ENCODE data around the gene SLC2A4RG.

Gene SLC2A4RG, protein sequence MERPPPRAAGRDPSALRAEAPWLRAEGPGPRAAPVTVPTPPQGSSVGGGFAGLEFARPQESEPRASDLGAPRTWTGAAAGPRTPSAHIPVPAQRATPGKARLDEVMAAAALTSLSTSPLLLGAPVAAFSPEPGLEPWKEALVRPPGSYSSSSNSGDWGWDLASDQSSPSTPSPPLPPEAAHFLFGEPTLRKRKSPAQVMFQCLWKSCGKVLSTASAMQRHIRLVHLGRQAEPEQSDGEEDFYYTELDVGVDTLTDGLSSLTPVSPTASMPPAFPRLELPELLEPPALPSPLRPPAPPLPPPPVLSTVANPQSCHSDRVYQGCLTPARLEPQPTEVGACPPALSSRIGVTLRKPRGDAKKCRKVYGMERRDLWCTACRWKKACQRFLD

DNA sequence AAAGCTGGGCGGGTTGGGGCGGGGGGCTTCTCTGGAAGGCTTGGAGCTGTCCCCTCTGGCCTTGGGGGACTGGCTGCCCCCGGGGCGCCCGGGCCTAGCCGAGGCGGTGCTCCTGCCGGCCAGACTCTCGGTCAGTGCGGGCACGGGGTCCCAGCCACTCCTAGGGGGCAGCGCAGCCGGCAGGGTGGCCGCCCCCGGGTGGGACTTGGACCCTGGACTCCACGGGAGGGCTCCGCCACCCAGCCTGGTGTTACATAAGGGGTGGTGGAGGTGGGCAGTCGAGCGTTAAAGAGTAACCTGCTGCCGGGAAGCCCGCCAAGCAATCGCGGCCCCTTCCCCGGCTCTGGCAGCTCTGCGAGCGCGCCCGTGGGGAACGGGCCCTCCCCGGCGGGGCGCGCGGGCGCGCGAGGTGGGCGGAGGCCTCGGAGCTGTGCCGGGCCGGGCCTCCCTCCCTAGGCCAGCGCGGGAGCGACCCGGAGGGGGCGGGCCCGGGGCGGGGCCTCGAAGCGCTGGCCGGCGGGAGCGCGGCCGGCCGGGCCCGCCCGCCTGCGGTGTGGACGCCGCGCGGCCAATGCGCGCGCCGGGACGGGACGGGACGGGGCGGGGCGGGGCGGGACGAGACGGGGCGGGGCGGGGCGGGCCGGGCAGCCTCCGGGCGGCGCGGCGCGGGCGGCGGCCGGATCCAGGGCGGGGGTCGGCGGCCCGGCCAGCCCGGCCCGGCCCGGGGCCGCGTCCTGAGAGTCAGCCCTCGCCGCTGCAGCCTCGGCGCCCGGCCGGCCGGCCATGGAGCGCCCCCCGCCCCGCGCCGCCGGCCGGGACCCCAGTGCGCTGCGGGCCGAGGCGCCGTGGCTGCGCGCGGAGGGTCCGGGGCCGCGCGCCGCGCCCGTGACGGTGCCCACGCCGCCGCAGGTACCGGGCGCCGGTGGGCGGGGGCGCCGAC lies at the start of gene SLC2A4RG:
SLC2A4RG (plus strand) TSS at position 647 of the 940 bp plus-strand sequence; CDS start at position 784, 137 bp downstream.
- peak; percentile 67 to 76 for DNase-seq

DNA sequence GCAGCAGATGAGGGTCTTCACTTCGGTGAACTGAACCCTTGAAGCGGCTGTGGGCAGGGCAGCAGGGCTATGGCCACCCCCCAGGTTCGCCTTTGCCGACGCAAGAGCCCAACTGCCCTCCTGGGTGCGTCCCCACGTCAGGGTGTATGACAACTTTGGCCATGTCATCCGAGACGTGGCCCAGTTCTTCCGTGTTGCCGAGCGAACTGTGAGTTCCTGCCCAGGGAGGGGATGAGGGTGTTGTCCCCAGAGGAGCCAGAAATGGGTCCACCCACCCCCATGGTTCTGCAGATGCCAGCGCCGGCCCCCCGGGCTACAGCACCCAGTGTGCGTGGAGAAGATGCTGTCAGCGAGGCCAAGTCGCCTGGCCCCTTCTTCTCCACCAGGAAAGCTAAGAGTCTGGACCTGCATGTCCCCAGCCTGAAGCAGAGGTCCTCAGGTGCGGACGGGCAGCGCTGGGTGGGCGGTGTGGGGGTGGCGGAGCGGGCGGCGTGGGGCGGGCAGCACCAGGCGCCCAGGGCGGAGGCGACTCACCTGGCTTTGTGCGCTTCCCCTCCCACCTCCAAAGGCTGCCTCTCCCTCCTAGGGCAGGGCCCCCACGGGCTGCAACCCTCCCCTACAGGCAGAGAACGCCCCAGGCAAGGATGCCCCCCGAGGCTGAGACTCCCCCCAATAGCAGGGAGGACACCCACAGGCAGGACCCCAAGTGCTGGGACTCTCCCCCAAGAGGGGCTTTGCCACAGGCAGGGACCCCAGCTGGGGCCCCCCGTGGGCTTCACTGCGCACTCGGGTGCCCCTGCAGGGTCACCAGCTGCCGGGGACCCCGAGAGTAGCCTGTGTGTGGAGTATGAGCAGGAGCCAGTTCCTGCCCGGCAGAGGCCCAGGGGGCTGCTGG lies 49.3 kb upstream of the SLC2A4RG start:
- no peak for DNase-seq

DNA sequence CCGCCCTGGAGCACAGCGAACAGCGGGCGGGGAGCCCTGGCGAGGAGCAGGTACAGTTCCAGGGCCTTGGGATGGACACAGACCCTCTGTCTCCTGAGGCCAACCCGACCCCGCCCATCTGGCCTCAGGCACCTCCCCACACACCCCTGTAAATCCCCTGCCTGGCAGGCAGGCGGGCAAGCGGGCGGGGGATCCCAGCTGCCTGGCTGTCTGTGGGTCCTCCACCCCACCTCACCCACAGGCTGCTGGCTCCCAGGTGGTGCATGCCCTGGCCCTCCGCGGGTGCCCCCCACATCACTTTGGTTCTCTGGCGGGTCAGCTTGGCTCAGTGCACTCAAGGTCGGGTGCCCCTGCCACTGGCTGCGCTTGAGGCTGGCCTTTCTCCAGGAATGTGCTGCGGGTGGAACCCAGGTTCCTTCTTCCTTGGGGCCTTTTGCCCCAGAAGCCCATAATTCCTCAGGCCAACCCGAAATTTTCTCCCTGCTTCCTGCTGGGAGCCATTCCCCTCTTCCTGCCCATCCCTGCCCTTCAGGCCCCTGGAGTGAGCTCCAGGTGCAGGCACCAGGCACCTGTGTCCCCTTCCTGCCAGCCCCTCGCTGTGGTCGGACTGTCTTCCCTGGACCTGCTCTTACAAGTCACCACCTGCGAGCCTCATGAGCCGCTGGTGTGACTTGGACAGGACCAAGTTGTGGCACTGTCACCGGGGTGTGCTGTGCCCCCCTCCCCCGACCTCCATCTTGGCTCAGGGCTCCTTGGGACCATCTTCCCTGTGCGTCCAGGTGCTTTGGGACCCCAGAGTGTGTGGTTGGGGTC lies 48.5 kb upstream of the SLC2A4RG start:
- no peak for DNase-seq

DNA sequence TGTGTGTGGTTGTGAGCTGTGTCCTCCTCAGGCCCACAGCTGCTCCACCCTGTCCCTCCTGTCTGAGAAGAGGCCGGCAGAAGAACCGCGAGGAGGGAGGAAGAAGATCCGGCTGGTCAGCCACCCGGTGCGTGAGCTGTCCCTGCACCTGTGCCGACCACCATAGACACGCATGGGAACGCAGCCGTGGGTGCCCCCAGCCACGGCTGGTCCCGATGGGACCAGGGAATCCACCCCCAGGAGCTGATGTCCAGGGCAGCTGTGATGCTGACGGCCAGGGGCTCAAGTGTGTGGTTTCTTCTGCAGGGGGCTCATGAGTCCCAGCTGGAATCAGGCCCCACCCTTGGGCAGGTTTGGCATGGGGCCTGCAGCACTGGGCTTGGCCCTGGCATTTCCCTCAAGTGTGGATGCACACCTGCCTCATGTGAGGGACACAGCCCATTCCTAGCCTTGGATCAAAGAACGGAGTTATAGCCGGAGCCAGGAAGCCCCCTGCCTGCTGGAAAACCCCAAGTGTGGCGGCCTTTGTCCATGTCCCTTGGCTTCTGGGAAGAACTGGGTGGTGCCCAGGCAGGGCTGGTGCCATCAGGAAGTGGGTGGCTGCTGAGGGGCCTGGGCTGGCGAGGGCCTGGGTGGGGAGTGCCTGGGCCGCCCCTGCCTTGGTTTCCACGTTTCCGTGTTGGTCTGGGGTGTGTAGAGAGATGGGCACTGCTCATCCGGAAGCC lies 47.7 kb upstream of the SLC2A4RG start:
- no peak for DNase-seq

DNA sequence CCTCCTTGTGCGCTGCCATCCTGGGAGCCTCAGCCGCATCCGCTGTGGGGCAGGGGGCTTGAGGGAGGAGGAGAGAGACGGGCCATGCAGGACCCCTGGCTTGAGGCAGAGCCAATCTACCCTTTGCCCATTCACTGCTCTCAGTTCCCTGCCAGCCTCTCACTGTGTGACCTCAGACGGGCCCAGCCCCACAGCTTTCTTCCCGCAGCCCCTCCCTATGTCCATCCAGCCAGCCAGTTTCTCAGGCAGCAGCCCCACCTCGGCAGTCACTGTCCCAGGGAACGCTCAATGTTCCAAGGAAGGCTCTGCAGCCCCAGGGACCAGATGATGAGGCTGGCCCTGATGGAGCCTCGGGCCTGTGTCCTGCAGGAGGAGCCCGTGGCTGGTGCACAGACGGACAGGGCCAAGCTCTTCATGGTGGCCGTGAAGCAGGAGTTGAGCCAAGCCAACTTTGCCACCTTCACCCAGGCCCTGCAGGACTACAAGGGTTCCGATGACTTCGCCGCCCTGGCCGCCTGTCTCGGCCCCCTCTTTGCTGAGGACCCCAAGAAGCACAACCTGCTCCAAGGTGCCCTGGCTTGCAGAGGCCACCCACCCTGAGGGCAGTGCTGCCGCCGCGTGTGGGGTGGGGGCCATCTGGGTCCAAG lies 47.0 kb upstream of the SLC2A4RG start:
- no peak for DNase-seq

DNA sequence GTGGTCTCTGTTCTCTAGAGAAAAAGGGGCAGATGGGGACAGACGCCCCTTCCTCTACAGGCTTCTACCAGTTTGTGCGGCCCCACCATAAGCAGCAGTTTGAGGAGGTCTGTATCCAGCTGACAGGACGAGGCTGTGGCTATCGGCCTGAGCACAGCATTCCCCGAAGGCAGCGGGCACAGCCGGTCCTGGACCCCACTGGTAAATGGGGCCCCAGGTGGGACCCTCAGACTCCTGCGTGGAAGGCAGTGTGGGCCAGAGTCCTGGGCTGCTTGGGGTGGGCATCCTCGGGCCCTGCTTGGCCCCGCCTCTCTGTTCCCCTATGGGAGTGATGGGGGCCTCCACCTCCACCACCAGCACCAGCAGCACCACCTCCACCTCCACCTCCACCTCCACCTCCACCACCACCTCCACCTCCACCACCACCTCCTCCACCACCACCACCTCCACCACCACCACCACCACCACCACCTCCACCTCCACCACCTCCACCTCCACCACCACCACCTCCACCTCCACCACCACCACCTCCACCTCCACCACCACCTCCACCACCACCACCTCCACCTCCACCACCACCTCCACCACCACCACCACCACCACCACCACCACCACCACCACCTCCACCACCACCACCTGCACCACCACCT lies 46.4 kb upstream of the SLC2A4RG start:
- DNase-seq = no peak

DNA sequence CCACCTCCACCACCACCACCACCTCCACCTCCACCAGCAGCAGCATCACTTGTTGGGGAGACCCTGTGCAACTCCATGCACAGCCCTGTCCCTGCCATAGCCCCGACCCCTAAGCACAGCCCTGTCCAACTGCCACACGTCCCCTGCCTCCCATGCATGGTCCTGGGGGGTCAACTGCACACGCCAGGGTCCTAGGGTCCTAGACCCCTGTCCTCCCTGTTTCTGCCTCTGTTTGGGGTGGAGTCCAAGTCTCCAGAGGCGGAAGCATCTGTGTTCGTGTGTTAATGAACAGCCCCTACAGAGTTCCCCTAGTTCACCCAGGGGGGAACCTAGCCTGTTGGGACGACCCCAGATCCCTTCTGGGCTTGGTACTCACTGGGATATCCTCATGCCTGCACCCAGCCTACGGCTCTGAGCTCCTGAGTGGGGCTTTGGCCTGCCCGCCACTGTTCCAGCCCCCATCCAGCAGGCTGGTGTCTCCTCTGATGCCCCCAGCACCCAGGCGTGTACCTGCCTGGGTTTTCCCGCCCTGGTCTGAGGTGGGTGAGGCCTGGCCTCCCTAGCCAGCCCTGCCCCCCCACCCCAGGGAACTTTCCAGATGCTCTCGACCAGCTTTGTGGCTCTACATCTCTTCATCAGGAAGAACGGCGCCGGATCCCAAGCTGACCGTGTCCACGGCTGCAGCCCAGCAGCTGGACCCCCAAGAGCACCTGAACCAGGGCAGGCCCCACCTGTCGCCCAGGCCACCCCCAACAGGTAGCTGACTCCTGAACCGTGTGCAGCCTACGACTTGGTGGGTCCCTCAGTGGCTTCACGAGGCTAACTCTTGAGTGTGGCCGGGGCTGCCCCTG lies 45.6 kb upstream of the SLC2A4RG start:
- DNase-seq = no peak

DNA sequence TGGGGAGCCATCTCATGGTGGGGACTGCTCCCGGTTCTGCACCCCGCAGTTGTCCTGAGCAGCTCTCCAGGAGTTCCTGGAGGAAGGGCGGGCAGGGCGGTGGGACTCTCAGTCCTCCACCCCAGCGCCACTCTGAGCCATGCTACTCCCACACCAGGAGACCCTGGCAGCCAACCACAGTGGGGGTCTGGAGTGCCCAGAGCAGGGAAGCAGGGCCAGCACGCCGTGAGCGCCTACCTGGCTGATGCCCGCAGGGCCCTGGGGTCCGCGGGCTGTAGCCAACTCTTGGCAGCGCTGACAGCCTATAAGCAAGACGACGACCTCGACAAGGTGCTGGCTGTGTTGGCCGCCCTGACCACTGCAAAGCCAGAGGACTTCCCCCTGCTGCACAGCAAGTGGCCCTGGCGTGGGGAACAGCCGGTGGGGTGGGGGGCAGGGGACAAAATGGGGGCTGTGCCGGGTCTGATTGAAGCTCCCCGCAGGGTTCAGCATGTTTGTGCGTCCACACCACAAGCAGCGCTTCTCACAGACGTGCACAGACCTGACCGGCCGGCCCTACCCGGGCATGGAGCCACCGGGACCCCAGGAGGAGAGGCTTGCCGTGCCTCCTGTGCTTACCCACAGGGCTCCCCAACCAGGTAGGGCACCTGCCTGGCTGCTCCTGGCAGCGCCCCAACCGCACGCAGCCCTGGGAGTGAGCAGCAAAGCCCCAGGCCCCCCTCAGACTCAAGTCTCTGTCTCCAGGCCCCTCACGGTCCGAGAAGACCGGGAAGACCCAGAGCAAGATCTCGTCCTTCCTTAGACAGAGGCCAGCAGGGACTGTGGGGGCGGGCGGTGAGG lies 44.8 kb upstream of the SLC2A4RG start:
- DNase-seq = peak in 1 of 2 experiments; percentile 20

DNA sequence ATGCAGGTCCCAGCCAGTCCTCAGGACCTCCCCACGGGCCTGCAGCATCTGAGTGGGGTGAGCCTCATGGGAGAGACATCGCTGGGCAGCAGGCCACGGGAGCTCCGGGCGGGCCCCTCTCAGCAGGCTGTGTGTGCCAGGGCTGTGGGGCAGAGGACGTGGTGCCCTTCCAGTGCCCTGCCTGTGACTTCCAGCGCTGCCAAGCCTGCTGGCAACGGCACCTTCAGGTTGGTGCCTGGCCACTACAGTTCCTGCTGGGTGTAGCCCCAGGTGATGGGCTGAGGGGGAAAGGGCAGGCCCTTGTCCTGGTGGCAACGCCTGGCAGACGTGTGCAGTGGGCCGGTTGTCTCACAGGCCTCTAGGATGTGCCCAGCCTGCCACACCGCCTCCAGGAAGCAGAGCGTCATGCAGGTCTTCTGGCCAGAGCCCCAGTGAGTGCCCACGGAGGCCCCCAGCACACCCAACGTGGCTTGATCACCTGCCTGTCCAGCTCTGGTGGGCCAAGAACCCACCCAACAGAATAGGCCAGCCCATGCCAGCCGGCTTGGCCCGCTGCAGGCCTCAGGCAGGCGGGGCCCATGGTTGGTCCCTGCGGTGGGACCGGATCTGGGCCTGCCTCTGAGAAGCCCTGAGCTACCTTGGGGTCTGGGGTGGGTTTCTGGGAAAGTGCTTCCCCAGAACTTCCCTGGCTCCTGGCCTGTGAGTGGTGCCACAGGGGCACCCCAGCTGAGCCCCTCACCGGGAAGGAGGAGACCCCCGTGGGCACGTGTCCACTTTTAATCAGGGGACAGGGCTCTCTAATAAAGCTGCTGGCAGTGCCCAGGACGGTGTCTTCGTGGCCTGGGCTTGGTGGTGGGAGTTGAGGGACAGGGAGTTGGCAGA lies 43.9 kb upstream of the SLC2A4RG start:
- peak in 1 of 2 experiments; percentile 27 for DNase-seq

DNA sequence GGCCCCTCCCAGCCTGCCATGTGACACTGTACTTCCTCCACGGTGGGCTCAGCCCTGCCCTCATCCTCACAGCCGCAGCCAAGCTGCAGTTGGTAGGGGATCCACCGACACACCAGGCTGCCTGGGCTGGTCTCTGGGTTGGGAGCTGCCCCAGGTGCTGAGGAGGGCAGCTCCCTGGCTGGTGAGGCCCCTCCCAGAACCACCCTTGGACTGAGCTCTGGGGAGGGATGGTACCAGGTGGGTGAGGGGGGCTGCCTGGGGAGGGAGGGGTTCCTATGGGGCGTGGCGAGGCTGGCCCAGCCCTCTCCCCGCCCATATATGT lies 43.3 kb upstream of the SLC2A4RG start:
- DNase-seq = peak in 1 of 2 experiments; percentile 50

DNA sequence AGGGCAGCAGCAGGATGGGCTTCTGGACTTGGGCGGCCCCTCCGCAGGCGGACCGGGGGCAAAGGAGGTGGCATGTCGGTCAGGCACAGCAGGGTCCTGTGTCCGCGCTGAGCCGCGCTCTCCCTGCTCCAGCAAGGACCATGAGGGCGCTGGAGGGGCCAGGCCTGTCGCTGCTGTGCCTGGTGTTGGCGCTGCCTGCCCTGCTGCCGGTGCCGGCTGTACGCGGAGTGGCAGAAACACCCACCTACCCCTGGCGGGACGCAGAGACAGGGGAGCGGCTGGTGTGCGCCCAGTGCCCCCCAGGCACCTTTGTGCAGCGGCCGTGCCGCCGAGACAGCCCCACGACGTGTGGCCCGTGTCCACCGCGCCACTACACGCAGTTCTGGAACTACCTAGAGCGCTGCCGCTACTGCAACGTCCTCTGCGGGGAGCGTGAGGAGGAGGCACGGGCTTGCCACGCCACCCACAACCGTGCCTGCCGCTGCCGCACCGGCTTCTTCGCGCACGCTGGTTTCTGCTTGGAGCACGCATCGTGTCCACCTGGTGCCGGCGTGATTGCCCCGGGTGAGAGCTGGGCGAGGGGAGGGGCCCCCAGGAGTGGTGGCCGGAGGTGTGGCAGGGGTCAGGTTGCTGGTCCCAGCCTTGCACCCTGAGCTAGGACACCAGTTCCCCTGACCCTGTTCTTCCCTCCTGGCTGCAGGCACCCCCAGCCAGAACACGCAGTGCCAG lies 42.8 kb upstream of the SLC2A4RG start, which contains the start of gene TNFRSF6B:
TNFRSF6B (plus strand) TSS at position 25 of the 729 bp plus-strand sequence; CDS start at position 141, 116 bp downstream.
- DNase-seq = peak in 1 of 2 experiments; percentile 53

DNA sequence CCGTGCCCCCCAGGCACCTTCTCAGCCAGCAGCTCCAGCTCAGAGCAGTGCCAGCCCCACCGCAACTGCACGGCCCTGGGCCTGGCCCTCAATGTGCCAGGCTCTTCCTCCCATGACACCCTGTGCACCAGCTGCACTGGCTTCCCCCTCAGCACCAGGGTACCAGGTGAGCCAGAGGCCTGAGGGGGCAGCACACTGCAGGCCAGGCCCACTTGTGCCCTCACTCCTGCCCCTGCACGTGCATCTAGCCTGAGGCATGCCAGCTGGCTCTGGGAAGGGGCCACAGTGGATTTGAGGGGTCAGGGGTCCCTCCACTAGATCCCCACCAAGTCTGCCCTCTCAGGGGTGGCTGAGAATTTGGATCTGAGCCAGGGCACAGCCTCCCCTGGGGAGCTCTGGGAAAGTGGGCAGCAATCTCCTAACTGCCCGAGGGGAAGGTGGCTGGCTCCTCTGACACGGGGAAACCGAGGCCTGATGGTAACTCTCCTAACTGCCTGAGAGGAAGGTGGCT lies 42.2 kb upstream of the SLC2A4RG start:
- peak in 1 of 2 experiments; percentile 34 for DNase-seq

DNA sequence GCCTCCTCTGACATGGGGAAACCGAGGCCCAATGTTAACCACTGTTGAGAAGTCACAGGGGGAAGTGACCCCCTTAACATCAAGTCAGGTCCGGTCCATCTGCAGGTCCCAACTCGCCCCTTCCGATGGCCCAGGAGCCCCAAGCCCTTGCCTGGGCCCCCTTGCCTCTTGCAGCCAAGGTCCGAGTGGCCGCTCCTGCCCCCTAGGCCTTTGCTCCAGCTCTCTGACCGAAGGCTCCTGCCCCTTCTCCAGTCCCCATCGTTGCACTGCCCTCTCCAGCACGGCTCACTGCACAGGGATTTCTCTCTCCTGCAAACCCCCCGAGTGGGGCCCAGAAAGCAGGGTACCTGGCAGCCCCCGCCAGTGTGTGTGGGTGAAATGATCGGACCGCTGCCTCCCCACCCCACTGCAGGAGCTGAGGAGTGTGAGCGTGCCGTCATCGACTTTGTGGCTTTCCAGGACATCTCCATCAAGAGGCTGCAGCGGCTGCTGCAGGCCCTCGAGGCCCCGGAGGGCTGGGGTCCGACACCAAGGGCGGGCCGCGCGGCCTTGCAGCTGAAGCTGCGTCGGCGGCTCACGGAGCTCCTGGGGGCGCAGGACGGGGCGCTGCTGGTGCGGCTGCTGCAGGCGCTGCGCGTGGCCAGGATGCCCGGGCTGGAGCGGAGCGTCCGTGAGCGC lies 41.6 kb upstream of the SLC2A4RG start:
- peak in 1 of 2 experiments; percentile 24 for DNase-seq

DNA sequence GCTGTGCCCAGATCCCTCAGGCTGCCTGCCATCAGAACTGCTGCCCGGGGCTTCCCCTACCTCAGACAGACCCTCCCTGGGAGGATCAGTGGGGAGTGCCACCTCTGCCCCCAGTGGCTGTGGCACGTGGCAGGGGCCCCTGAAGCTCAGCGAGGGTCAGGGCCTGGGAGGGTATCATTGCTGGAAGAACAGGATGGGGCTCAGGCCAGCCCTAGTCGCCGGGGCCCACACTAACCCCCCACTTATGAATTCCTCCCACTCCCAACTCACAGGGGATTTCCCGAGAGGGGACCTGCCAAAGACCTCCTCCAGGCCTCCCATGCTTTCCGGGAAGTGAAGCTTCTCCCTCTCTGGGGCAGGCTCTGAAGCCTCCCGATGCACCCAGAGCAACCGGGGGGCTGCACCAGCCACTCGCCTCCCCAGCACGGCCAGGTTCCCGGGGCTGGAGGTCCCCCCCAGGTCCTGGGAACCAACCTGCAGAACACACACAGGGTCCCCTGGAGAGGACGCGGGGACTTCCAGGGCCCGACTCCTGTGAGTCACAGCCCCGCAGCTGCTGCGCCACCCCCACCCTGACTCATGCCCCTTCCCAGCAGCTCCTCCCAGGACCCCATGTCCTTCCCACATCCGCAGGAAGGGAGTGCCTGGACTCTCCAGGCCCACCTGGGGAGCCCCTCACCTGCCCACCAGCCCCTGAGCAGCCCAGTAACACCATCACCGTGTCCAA lies 40.7 kb upstream of the SLC2A4RG start:
- peak; percentile 74 to 82 for DNase-seq

Data from activated T-cell treated with anti-CD3 and anti-CD28 coated beads, Interleukin-2, amount 50 U/mL, for 48 hours (primary cell).